HepG2 (cell line): ENCODE measurements around the gene MEX3A. TPM values are rescaled to one million over a fixed set of nuclear protein-coding genes. Genes with fewer than 3 reads are reported as not detected.

Experiments used
- ATAC-seq: fragments of 200-7000 bp; cut with Tn5 transposase; 3 replicates; pipeline ENCODE4 v1.9.1; 2020; ENCODE audit warnings: mild to moderate bottlenecking, moderate library complexity
- BruUV-seq: library from RNA; stranded (reverse); fragments of 400-500 nt; replicated peaks from 2 replicates; lab custom pipeline; 2021; lab: Mats Ljungman, UMichigan
- CTCF ChIA-PET: fragments of 300-600 bp; formaldehyde crosslinking; extraction: SDS; loops from one replicate; lab custom pipeline; 2021; ENCODE audit warnings: low total read pairs, inconsistent platforms, low intra/inter-chr PET ratio; lab: Yijun Ruan, JAX
- POLR2A ChIA-PET: fragments of 350-600 bp; sonication (Branson Sonifier 250); formaldehyde crosslinking; loops from one replicate; lab custom pipeline; 2020; ENCODE audit warnings: antibody characterized with exemption, inconsistent platforms; lab: Yijun Ruan, JAX
- DNase-seq: peaks from one replicate; pipeline ENCODE4 v3.0.0-alpha.2; 2015; ENCODE audit warnings: low spot score
- FAIRE-seq: peaks from 3 replicates; lab custom pipeline; 2011; peaks lifted over from hg19 to GRCh38; lab: Jason Lieb, UNC
- H2AFZ ChIP-seq: one replicate; pipeline ENCODE4 v1.6.1; 2011; ENCODE audit warnings: low read length, inconsistent platforms
- H3K27ac ChIP-seq: fragments of 300-600 bp; 3 replicates; pipeline ENCODE4 v1.8.0; 2011; ENCODE audit warnings: mixed run types, mild to moderate bottlenecking, mixed read lengths, low read length, inconsistent platforms; ENCODE audit not compliant: insufficient read depth; ENCODE audit errors: extremely low read length
- H3K27me3 ChIP-seq, 2 experiments: fragments of 200-600 bp in 1 of 2; 2 replicates in 1 of 2; 3 replicates in 1 of 2; pipeline versions ENCODE4 v1.6.0 to v1.8.0; 2011; ENCODE audit warnings: low read length in 2 of 2, mild to moderate bottlenecking in 2 of 2, moderate library complexity in 2 of 2, inconsistent platforms in 1 of 2; ENCODE audit not compliant: insufficient read depth in 2 of 2, control insufficient read depth in 1 of 2
- H3K36me3 ChIP-seq, 2 experiments: fragments of 200-600 bp in 1 of 2; replicated peaks in 1 of 2; 2 replicates in 1 of 2; 3 replicates in 1 of 2; pipeline versions ENCODE4 v1.5.1 to v1.8.0; 2011; ENCODE audit warnings: low read length in 2 of 2, inconsistent platforms in 1 of 2; ENCODE audit not compliant: insufficient read depth in 2 of 2, control insufficient read depth in 1 of 2
- H3K4me1 ChIP-seq: 2 replicates; pipeline ENCODE4 v1.5.1; 2012; ENCODE audit warnings: low read length, inconsistent platforms; ENCODE audit not compliant: insufficient read depth
- H3K4me2 ChIP-seq: 2 replicates; pipeline ENCODE4 v1.6.0; 2011; ENCODE audit warnings: low read depth, low read length, inconsistent platforms
- H3K4me3 ChIP-seq, 3 experiments: fragments of 200-600 bp in 1 of 3; sonication (generic), shearing (Covaris generic) in 1 of 3; replicated peaks in 1 of 3; 2 replicates each; pipeline ENCODE4 v1.5.1; 2011 to 2016; ENCODE audit warnings: low read length in 3 of 3, inconsistent platforms in 2 of 3, low read depth in 2 of 3, mild to moderate bottlenecking in 2 of 3, control low read depth in 1 of 3, mixed read lengths in 1 of 3; ENCODE audit not compliant: insufficient read depth in 1 of 3
- H3K79me2 ChIP-seq: one replicate; pipeline ENCODE4 v1.6.1; 2011; ENCODE audit warnings: low read length, inconsistent platforms; ENCODE audit not compliant: insufficient read depth
- H3K9ac ChIP-seq: 2 replicates; pipeline ENCODE4 v1.6.0; 2011; ENCODE audit warnings: mild to moderate bottlenecking, low read depth, low read length, inconsistent platforms; ENCODE audit not compliant: insufficient read depth
- H3K9me3 ChIP-seq: 2 replicates; pipeline ENCODE4 v1.5.1; 2012; ENCODE audit warnings: mild to moderate bottlenecking, low read length
- H4K20me1 ChIP-seq: 2 replicates; pipeline ENCODE4 v1.6.0; 2011; ENCODE audit warnings: inconsistent platforms, mild to moderate bottlenecking, low read length, moderate library complexity; ENCODE audit not compliant: insufficient read depth
- CHCHD3 ChIP-seq: sonication (generic); formaldehyde crosslinking; IDR thresholded peaks from 2 replicates; pipeline ENCODE4 v1.8.0; 2022; ENCODE audit warnings: mild to moderate bottlenecking, missing genetic modification reagents, moderate library complexity
- GABPB1 ChIP-seq: IDR thresholded peaks from 2 replicates; pipeline ENCODE4 v1.6.1; 2016; ENCODE audit warnings: mild to moderate bottlenecking, missing genetic modification reagents, moderate library complexity, missing compliant biosample characterization
- MED8 ChIP-seq: sonication (generic); formaldehyde crosslinking; IDR thresholded peaks from 2 replicates; pipeline ENCODE4 v1.8.1; 2023; ENCODE audit warnings: mild to moderate bottlenecking, missing genetic modification reagents; ENCODE audit not compliant: insufficient replicate concordance
- PHF21A ChIP-seq: sonication (generic); formaldehyde crosslinking; IDR thresholded peaks from 2 replicates; pipeline ENCODE4 v1.5.0; 2020; ENCODE audit warnings: mild to moderate bottlenecking, missing genetic modification reagents
- PITX1 ChIP-seq: sonication (generic); formaldehyde crosslinking; IDR thresholded peaks from 2 replicates; pipeline ENCODE4 v1.5.1; 2020; ENCODE audit warnings: mild to moderate bottlenecking, missing genetic modification reagents
- SP2 ChIP-seq: sonication (generic); formaldehyde crosslinking; IDR thresholded peaks from 2 replicates; pipeline ENCODE4 v1.5.1; 2020; ENCODE audit warnings: mild to moderate bottlenecking, missing genetic modification reagents
- ZMYM3 ChIP-seq: sonication (generic); formaldehyde crosslinking; IDR thresholded peaks from 2 replicates; pipeline ENCODE4 v1.5.1; 2020; ENCODE audit warnings: mild to moderate bottlenecking, missing genetic modification reagents
- ZNF224 ChIP-seq: sonication (generic); formaldehyde crosslinking; IDR thresholded peaks from 2 replicates; pipeline ENCODE4 v1.5.0; 2020; ENCODE audit warnings: mild to moderate bottlenecking, missing genetic modification reagents
- ZNF547 ChIP-seq: sonication (generic); formaldehyde crosslinking; IDR thresholded peaks from 2 replicates; pipeline ENCODE4 v1.5.1; 2020; ENCODE audit warnings: mild to moderate bottlenecking, missing genetic modification reagents
- WGBS: methylation state at CpG from one replicate; pipeline ENCODE4 v1.1.6; 2017; ENCODE audit warnings: low lambda C conversion rate; 5-methylcytosine and 5-hydroxymethylcytosine counted together
- in situ Hi-C: cut with HindIII; loops from 2 replicates; pipeline ENCODE4 v1.10.0; 2017; ENCODE audit warnings: low pct_unique_long_range_greater_than_20kb; ENCODE audit not compliant: extremely low pct_ligation_motif_present
- intact Hi-C: fragments of 100-400 bp; cut with micrococcal nuclease; formaldehyde crosslinking; loops from one replicate; pipeline ENCODE4 v1.10.0; 2022; ENCODE audit not compliant: unreplicated experiment
- polyA plus RNA-seq, 8 experiments: library from polyadenylated mRNA; depleted of rRNA in 3 of 8; stranded (reverse) in 7 of 8; unstranded in 1 of 8; fragments of >200 nt; fragmentation: Illumina TruSeq in 4 of 8; extraction: Trizol in 4 of 8; gene quantifications; 2 replicates each; pipeline versions ENCODE4 v1.2.1 to v1.2.3, GENCODE V29; 2011 to 2016; ENCODE audit warnings: low read depth in 4 of 8, missing spikeins in 1 of 8, mixed read lengths in 1 of 8; ENCODE audit not compliant: insufficient read depth in 1 of 8
- total RNA-seq, 5 experiments: library from RNA; depleted of rRNA; stranded (reverse); fragments of >200 nt; fragmentation: Illumina TruSeq; extraction: Trizol; gene quantifications; 2 replicates each; pipeline ENCODE4 v1.2.3, GENCODE V29; 2016; ENCODE audit warnings: low read depth in 1 of 5
- TF ChIP-seq, protein P1 (sequence below): sonication (generic); formaldehyde crosslinking; IDR thresholded peaks from 2 replicates; pipeline ENCODE4 v1.4.0; 2020; ENCODE audit warnings: missing genetic modification reagents
- TF ChIP-seq, protein P2 (sequence below): sonication (generic); formaldehyde crosslinking; IDR thresholded peaks from 2 replicates; pipeline ENCODE4 v1.5.0; 2020; ENCODE audit warnings: mild to moderate bottlenecking, missing genetic modification reagents
- TF ChIP-seq, protein P3 (sequence below): sonication (generic); formaldehyde crosslinking; IDR thresholded peaks from 2 replicates; pipeline ENCODE4 v1.5.0; 2020; ENCODE audit warnings: missing genetic modification reagents
- TF ChIP-seq, protein P4 (sequence below): sonication (generic); formaldehyde crosslinking; IDR thresholded peaks from 2 replicates; pipeline ENCODE4 v1.4.0; 2020; ENCODE audit warnings: missing genetic modification reagents
- TF ChIP-seq, protein P5 (sequence below): sonication (generic); formaldehyde crosslinking; IDR thresholded peaks from 2 replicates; pipeline ENCODE4 v1.5.1; 2020; ENCODE audit warnings: mild to moderate bottlenecking, missing genetic modification reagents

MEX3A gene
- total and polyA plus RNA-seq, 2 of the 13 experiments (the other 11 are each of a cell fraction or from before 2014, with no cell fraction given) = 7.6 to 9.1 TPM

DNA sequence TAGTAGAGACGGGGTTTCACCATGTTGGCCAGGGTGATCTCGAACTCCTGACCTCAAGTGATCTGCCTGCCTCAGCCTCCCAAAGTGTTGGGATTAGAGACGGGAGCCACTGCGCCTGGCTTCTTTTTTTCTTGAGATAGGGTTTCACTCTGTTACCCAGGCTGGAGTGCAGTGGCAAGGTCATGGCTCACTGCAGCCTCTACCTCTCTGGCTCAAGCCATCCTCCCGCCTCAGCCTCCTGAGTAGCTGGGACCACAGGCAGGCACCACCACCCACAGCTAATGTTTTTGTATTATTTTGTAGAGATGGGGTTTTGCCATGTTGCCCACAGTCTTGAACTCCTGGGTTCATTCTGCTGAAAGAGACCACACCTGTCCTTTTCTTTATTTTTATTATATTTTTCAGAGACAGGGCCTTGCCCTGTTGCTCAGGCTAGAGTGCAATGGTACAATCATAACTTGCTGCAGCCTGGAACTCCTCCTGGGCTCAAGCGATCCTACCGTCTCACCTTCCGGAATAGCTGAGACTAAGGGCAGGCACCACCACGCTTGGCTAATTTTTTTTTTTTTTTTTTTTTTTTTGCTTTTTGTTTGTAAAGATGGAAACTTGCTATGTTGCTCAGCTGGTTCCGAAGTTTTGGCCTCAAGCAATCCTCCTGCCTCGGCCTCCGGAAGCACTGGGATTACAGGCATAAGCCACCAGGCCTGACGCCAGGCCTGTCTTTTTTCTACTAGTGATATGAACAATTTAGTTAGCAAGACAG is 35.3 kb upstream of the MEX3A start:
- peak overlapping the region; percentile 80 for H3K4me2 ChIP-seq
- no peaks in the 10 kb centered on the region; a peak in 1 of 5 replicates for H3K27me3 ChIP-seq
- H3K27ac ChIP-seq = peak overlapping the region; percentile 91
- no TSS peak for BruUV-seq
- peak overlapping the region; percentile 31 to 83 (median 78) for H3K4me3 ChIP-seq
- ChIA-PET CTCF (interaction anchor here (1.5 kb wide), 1 partner anchor 12 kb away, joined by 3 read pairs; no protein-coding TSS in a partner anchor), POLR2A (interaction anchor here (0.7 to 4.8 kb wide), 6 partner anchors 11 to 507 kb away, joined by 3 to 108 read pairs (median 4); no protein-coding TSS in a partner anchor)
- peaks cover 82% of the 10 kb centered on the region for H3K4me1 ChIP-seq
- 40% methylated on average over 13 of the region's 13 CpGs for WGBS
- no peak for ATAC-seq
- no peak overlapping the region for H2AFZ ChIP-seq
- H3K9me3 ChIP-seq = no peaks in the 10 kb centered on the region
- no peak for DNase-seq
- intact Hi-C loops = no loop called here
- H4K20me1 ChIP-seq = peaks cover 6% of the 10 kb centered on the region; the same call in 1 of the 2 replicates
- no peak for FAIRE-seq
- H3K36me3 ChIP-seq = peaks cover 0 to 7% of the 10 kb centered on the region in 2 experiments; a peak in 3 of 5 replicates
- in situ Hi-C loops = no loop called here
- H3K79me2 ChIP-seq = peaks cover 76% of the 10 kb centered on the region
- H3K9ac ChIP-seq = peak overlapping the region; percentile 73
- TF ChIP-seq GABPB1 (CRISPR knock-in tag) (peak; percentile 4; the same call in 1 of the 2 replicates), SP2 (CRISPR knock-in tag) (no peak), ZNF547 (no peak), ZNF224 (CRISPR knock-in tag) (0 out of 2 replicates have a peak, but pooled peaks have one; percentile 4), PHF21A (peak; percentile 8; the same call in 1 of the 2 replicates), MED8 (CRISPR knock-in tag) (no peak), PITX1 (CRISPR knock-in tag) (0 out of 2 replicates have a peak, but pooled peaks have one; percentile 23), CHCHD3 (CRISPR knock-in tag) (no peak), ZMYM3 (CRISPR knock-in tag) (peak; percentile 73)
- TF ChIP-seq, protein P1, sequence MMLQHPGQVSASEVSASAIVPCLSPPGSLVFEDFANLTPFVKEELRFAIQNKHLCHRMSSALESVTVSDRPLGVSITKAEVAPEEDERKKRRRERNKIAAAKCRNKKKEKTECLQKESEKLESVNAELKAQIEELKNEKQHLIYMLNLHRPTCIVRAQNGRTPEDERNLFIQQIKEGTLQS (CRISPR knock-in tag) = no peak
- TF ChIP-seq, protein P2, sequence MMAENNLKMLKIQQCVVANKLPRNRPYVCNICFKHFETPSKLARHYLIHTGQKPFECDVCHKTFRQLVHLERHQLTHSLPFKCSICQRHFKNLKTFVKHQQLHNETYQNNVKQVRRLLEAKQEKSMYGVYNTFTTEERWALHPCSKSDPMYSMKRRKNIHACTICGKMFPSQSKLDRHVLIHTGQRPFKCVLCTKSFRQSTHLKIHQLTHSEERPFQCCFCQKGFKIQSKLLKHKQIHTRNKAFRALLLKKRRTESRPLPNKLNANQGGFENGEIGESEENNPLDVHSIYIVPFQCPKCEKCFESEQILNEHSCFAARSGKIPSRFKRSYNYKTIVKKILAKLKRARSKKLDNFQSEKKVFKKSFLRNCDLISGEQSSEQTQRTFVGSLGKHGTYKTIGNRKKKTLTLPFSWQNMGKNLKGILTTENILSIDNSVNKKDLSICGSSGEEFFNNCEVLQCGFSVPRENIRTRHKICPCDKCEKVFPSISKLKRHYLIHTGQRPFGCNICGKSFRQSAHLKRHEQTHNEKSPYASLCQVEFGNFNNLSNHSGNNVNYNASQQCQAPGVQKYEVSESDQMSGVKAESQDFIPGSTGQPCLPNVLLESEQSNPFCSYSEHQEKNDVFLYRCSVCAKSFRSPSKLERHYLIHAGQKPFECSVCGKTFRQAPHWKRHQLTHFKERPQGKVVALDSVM (CRISPR knock-in tag) = peak; percentile 97
- TF ChIP-seq, protein P3, sequence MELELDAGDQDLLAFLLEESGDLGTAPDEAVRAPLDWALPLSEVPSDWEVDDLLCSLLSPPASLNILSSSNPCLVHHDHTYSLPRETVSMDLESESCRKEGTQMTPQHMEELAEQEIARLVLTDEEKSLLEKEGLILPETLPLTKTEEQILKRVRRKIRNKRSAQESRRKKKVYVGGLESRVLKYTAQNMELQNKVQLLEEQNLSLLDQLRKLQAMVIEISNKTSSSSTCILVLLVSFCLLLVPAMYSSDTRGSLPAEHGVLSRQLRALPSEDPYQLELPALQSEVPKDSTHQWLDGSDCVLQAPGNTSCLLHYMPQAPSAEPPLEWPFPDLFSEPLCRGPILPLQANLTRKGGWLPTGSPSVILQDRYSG = no peak
- TF ChIP-seq, protein P4, sequence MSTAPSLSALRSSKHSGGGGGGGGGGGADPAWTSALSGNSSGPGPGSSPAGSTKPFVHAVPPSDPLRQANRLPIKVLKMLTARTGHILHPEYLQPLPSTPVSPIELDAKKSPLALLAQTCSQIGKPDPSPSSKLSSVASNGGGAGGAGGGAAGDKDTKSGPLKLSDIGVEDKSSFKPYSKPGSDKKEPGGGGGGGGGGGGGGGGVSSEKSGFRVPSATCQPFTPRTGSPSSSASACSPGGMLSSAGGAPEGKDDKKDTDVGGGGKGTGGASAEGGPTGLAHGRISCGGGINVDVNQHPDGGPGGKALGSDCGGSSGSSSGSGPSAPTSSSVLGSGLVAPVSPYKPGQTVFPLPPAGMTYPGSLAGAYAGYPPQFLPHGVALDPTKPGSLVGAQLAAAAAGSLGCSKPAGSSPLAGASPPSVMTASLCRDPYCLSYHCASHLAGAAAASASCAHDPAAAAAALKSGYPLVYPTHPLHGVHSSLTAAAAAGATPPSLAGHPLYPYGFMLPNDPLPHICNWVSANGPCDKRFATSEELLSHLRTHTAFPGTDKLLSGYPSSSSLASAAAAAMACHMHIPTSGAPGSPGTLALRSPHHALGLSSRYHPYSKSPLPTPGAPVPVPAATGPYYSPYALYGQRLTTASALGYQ (CRISPR knock-in tag) = no peak
- TF ChIP-seq, protein P5, sequence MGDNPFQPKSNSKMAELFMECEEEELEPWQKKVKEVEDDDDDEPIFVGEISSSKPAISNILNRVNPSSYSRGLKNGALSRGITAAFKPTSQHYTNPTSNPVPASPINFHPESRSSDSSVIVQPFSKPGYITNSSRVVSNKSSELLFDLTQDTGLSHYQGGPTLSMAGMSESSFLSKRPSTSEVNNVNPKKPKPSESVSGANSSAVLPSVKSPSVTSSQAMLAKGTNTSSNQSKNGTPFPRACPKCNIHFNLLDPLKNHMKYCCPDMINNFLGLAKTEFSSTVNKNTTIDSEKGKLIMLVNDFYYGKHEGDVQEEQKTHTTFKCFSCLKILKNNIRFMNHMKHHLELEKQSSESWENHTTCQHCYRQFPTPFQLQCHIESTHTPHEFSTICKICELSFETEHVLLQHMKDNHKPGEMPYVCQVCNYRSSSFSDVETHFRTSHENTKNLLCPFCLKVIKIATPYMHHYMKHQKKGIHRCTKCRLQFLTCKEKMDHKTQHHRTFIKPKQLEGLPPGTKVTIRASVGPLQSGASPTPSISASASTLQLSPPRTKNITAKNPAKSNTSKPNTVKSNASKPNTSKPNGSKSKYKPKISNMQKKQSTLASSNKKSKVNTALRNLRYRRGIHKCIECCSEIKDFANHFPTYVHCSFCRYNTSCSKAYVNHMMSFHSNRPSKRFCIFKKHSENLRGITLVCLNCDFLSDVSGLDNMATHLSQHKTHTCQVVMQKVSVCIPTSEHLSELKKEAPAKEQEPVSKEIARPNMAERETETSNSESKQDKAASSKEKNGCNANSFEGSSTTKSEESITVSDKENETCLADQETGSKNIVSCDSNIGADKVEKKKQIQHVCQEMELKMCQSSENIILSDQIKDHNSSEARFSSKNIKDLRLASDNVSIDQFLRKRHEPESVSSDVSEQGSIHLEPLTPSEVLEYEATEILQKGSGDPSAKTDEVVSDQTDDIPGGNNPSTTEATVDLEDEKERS (CRISPR knock-in tag) = peak; percentile 19; the same call in 1 of the 2 replicates
